Epidermal melanocyte (primary cell): ENCODE data around the gene HOXD1.

Source experiments
- DNase-seq: peaks from one replicate; pipeline ENCODE4 v3.0.0; 2011; ENCODE audit warnings: low spot score; ENCODE audit not compliant: insufficient read length

HOXD1 gene

DNA sequence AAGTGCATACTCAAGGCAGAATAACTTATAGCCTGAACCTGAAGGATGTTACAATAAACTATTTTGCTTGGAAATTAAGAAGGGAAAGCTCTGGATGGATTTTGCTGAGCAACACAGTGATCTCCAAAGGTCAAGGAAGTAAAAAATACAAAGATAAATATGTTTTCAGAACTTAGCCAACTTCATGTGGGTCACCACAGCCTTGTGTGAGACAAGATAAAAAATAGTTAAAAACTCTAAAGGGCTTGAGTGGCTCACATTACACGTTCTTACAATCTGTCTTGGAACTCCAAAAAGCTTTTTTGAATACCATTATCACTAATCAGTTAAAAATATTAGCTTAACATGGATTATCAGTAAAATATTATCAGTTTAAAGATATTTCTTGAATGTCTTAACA is 51.8 kb downstream of the HOXD1 start:
- no peak for DNase-seq
